ENCODE data around the gene SPOCK1. TPM values are rescaled to one million over a fixed set of nuclear protein-coding genes. Genes with fewer than 3 reads are reported as not detected.

Gene SPOCK1
- total RNA-seq, 2 experiments from 2014 or later: not detected

DNA sequence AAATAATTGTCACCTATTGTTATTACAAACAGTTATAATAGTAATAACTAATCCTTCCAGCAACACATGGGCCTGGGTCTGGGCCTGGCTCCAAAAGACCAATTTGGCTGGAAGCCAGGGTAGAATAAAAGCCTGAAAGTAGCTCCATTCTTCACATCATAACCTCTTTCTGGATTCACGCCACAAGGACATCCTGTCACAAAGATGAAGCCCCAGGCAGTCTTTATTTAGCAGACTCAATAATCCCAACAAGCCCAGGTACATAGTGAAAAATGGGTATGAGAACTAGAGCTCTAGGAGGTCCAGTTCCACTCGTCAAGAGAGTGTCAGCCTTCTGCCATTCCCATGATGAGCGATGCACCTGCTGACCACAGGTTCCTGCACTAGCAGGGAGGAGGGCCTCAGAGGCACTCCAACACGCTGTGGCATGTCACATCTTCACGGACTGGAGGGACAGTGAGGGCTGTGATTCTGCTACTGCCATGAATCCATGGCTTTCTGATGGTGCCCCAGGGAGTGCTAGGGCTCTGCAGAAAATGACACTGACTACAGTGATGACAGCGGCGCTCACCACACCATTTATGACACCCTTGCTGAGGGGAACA, 124.9 kb downstream of the SPOCK1 start:
- Mint-ChIP-seq H3K4me1 (ENCODE audit: low read depth) (no peaks in the 10 kb centered on the region), H3K36me3 (ENCODE audit: low read depth) (no peaks in the 10 kb centered on the region), H3K9me3 (no peaks in the 10 kb centered on the region), H3K27ac (no peak overlapping the region), H3K27me3 (peaks cover 2% of the 10 kb centered on the region), H3K4me3 (no peak overlapping the region)
- ChIA-PET CTCF (interaction anchor here (0.5 kb wide), 1 partner anchor 201 kb away, joined by 3 read pairs; no protein-coding TSS in a partner anchor), POLR2A (no interaction called here)
- TF ChIP-seq, protein P1, sequence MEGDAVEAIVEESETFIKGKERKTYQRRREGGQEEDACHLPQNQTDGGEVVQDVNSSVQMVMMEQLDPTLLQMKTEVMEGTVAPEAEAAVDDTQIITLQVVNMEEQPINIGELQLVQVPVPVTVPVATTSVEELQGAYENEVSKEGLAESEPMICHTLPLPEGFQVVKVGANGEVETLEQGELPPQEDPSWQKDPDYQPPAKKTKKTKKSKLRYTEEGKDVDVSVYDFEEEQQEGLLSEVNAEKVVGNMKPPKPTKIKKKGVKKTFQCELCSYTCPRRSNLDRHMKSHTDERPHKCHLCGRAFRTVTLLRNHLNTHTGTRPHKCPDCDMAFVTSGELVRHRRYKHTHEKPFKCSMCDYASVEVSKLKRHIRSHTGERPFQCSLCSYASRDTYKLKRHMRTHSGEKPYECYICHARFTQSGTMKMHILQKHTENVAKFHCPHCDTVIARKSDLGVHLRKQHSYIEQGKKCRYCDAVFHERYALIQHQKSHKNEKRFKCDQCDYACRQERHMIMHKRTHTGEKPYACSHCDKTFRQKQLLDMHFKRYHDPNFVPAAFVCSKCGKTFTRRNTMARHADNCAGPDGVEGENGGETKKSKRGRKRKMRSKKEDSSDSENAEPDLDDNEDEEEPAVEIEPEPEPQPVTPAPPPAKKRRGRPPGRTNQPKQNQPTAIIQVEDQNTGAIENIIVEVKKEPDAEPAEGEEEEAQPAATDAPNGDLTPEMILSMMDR (IDR thresholded peaks at IDR 0.05): no peak
- no peak for DNase-seq
- ATAC-seq: no peak
- intact Hi-C loops (cut with micrococcal nuclease): no loop called here

GRCh38 chr5:137372773-137373160, 126.4 kb downstream of the SPOCK1 start:
- no peak overlapping the region for H3K4me3 Mint-ChIP-seq
- CTCF ChIA-PET: no interaction called here
- POLR2A ChIA-PET: no interaction called here
- no peak for ATAC-seq
- no peaks in the 10 kb centered on the region for H3K27me3 Mint-ChIP-seq
- no peaks in the 10 kb centered on the region for H3K36me3 Mint-ChIP-seq (ENCODE audit: low read depth)
- no peak overlapping the region for H3K27ac Mint-ChIP-seq
- no peaks in the 10 kb centered on the region for H3K9me3 Mint-ChIP-seq
- DNase-seq: no peak
- TF ChIP-seq, protein P1 (IDR thresholded peaks at IDR 0.05): no peak
- no peaks in the 10 kb centered on the region for H3K4me1 Mint-ChIP-seq (ENCODE audit: low read depth)
- intact Hi-C loops (cut with micrococcal nuclease): no loop called here

DNA sequence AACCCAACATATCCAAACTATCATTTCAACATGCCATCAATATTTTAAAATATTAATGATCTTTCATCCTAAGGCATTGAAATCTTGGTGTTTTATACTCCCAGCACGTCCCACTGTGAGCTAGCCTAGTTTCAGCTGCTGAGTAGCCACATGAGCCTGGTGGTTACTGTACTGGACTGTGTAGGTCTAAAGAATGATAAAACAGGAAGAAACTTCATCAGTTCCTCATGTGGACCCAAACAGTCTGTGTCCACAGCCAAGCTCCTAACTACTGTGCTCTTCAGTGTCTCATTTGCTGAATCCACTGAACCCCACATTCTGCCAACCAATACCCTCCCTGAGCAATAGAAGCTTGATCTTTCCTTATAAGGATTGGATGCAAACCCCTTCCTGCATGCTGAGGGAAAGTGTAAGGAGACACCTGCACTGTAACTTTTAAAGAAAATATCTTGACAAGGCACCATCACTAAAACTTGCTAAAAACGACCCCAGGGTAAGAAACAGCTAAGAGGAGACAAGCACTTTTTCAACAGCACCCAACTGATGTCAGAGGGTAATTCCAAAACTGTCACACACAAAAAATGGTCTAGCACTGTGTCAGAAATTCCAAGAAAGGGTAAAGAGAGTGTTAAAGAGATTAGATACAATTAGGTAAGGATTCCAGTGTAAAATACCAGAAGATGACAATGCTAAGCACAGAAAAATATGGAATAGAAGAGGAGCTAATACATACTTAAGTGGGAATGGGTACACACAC, 126.9 kb downstream of the SPOCK1 start:
- Mint-ChIP-seq H3K4me1 (ENCODE audit: low read depth) (no peaks in the 10 kb centered on the region), H3K36me3 (ENCODE audit: low read depth) (no peaks in the 10 kb centered on the region), H3K4me3 (no peak overlapping the region), H3K27me3 (no peaks in the 10 kb centered on the region), H3K27ac (no peak overlapping the region), H3K9me3 (no peaks in the 10 kb centered on the region)
- TF ChIP-seq, protein P1 (IDR thresholded peaks at IDR 0.05): no peak
- intact Hi-C loops (cut with micrococcal nuclease): no loop called here
- ChIA-PET CTCF (no interaction called here), POLR2A (no interaction called here)
- no peak for DNase-seq
- ATAC-seq: no peak

DNA sequence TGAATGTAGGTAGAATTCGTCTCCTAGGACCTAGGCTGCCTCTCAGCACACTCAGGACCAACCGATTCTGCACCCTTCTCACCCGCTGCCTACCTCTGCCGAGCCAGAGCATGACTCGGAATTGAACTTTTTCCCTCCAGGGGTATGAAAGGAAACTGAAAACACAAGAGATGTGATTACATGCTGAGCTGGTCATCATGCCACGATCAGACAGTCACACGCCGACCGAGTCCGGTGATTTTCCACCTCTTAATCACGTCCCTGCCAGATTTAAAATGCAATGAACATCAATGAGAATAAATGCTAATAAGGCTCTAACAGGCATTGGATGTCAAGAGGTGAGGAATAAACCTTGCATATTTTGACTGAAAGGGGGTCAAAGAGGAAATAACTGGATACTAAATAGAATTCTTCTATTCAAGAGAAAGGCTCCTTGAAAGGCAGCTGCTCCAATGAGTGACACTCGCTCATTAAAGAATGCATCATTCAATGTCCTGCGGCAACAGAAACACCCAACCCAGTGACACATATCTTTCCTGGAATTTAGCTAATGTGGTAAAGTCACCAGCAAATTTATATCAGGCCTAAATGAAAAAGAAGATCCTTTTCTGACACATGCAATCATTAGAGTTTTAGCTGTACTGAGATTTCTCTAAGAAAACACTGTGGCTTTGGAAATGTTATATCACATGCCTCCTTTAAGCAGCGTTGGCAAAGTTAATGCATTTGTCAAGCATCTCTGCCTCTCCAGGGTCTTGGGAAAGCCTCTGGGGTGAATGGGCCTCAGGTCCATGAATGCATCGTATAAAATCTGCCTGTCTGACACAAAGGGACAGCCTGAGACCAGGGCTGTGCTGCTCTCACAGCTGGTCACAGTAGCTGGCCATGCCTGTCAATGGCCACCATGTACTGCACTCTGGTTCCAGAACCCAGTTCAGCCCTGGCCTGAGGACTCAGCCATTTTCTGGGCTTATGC, 128.7 kb downstream of the SPOCK1 start:
- no peaks in the 10 kb centered on the region for H3K36me3 Mint-ChIP-seq (ENCODE audit: low read depth)
- ATAC-seq: no peak
- no peak overlapping the region for H3K27ac Mint-ChIP-seq
- intact Hi-C loops (cut with micrococcal nuclease): no loop called here
- POLR2A ChIA-PET: no interaction called here
- DNase-seq: no peak
- H3K4me3 Mint-ChIP-seq: no peak overlapping the region
- CTCF ChIA-PET: no interaction called here
- no peaks in the 10 kb centered on the region for H3K9me3 Mint-ChIP-seq
- no peaks in the 10 kb centered on the region for H3K27me3 Mint-ChIP-seq
- TF ChIP-seq, protein P1 (IDR thresholded peaks at IDR 0.05): no peak
- H3K4me1 Mint-ChIP-seq (ENCODE audit: low read depth): no peaks in the 10 kb centered on the region
